HG03354 (cell line): ENCODE data around the gene TTC3.
A peak's percentile ranks its signal among the peaks of the same experiment; 100 is the strongest.
"Not testable (repeated sequence)": the region's sequence is repeated elsewhere in the genome, so short reads cannot be mapped to it uniquely, and the experiment has no call there.

ENCODE experiments used
- ATAC-seq: cut with Tn5 transposase; IDR thresholded peaks from one replicate; pipeline ENCODE4 v1.9.1; 2021; ENCODE audit warnings: mild to moderate bottlenecking; ENCODE audit not compliant: unreplicated experiment, poor library complexity, severe bottlenecking

The TTC3 gene

DNA sequence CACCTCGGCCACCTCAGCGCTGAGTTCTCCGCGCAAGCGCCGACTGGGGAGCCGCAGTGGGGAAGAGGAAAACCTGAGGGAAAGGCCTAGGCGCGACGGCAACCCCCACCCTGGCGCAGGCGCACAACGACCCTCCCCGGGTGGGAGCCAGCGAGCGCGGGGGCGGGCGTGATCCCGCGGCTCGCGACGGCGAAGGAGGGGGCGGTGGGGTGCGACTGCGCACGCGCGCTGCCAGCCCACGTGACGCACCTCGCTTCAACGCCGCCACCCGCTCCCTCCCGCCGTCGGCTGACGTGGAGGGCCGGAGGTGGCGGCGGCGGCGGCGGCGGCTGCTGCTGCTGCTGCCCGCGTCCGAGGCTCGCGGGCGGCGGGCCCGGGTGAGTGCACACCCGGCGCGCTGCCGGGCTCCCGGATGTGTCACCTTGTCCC, at the start of gene TTC3, which contains the start of gene PIGP:
Gene TTC3, plus strand, starts transcription at position 267 of the 429 bp plus-strand sequence. CDS start 14,004 bp downstream, outside the sequence.
Gene PIGP, minus strand, starts transcription at position 84 of the 429 bp plus-strand sequence. CDS start 556 bp downstream, outside the sequence.
- peak; percentile 76 for ATAC-seq

GRCh38 chr21:37026499-37026898, 46.6 kb upstream of the TTC3 start:
- ATAC-seq: no peak

DNA sequence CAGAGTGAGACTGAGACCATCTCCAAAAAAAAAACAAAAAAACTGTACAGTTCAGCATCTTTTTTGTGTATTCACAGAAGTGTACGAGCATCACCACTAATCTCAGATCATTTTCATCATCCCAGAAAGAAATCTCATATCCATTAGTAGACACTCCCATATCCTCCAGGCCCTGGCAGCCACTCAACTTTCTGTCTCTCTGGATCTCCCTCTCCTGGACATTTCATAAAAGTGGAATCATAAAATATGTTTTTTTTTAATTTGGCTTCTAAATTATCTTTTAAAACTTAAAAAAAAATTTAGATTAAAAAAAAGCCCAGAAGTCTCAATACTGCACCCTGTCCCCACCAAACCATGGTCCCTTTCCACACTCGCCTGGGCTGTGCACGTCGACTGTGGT, 44.5 kb upstream of the TTC3 start:
- no peak for ATAC-seq

DNA sequence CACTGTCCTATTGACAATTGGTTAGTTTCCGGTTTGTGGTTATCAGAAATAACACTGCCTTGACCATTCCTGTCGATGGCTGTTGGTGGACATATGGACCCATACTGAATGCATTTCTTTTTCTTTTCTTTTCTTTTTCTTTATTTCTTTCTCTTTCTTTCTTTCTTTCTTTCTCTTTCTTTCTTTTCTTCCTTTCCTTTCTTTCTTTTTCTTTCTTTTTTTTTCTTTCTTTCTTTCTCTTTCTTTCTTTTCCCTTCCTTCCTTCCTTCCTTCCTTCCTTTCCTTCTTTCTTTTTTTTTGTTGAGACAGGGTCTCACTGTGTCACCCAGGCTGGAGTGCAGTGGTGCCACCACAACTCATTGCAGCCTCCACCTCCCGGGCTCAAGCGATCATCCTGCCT, 42.2 kb upstream of the TTC3 start:
- no peak for ATAC-seq

DNA sequence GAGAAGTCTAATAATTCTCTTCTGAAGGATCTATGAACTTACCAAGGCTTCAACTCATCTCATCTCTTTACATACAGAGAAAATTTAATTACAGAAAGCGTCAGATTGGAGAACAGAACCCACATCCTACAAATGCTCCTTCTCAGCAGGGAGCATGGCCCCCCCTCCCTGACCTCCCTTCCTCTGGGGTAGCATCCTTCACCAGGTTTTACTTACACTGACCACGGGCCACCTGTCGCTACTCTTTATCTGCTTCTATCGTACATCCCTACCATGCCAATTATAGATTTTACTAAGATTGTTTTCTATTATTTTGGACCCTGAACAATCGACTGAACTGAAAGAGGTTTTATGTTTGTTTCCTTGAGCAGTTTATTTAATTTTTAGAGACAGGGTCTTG, 40.8 kb upstream of the TTC3 start:
- no peak for ATAC-seq

- ATAC-seq: no peak
Measured at GRCh38 chr21:37032877-37033471, 40.1 kb upstream of the TTC3 start.

- not testable (repeated sequence) for ATAC-seq
Measured at GRCh38 chr21:37034394-37034793, 38.7 kb upstream of the TTC3 start.

DNA sequence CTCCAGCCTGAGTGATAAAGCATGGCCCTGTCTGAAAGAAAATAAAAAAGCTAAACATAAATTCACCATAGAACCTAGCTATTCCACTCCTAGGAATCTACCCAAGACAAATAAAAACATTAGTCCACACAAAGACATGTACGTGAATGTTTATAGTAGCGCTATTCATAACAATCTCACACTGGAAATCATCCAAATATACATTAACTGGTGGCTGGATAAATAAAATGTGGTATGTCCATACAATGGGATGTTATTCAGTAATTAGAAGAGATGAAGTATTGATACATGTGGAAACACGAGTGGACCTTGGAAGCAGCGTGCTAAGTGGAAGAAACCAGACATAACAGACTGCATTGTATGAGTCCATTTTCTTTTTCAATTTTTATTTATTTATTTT, 36.9 kb upstream of the TTC3 start:
- ATAC-seq: no peak

DNA sequence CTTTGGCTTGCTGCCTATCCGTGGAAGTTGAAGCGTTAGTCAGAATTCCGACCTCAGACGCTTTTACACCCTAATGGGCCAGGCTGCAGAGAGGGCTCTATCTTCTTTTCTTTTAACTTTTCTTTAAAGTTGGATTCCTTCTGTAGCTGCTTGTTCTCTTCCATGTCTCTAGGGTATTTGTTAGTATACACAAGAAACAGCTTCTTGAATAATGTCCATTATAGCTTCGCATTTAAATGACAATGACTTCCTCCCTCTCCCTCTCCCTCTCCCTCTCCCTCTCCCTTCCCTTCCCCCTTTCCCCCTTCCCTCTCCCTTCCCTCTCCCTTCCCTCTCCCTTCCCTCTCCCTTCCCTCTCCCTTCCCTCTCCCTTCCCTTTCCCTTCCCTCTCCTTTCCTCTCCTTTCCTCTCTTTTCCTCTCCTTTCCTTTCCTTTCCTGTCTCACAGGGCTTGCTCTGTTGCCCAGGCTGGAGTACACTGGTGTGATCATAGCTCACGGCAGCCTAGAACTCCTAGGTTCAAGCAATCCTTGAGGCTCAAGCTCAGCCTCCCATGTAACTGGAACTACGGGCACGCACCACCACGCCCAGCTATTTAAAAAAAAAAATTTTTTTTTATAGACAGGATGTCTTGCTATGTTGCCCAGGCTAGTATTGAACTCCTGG, 33.5 kb upstream of the TTC3 start:
- ATAC-seq: no peak

DNA sequence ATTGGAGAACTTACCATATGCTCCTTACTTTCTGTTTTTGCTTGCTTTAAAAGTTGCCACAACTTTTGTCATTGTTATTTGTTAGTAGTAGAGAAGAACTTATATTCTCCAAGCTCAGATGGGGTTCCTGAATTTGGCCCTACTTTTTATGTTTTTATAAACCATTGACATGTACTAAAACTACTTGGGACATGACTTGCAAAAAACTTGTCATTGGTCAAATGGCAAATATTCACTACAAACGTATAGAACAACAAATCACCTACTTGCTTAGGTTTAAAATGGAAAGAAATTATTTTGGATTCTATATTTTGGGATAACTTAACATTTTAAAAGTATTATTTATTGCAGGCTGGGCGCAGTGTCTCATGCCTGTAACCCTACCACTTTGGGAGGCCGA, 32.8 kb upstream of the TTC3 start:
- no peak for ATAC-seq

DNA sequence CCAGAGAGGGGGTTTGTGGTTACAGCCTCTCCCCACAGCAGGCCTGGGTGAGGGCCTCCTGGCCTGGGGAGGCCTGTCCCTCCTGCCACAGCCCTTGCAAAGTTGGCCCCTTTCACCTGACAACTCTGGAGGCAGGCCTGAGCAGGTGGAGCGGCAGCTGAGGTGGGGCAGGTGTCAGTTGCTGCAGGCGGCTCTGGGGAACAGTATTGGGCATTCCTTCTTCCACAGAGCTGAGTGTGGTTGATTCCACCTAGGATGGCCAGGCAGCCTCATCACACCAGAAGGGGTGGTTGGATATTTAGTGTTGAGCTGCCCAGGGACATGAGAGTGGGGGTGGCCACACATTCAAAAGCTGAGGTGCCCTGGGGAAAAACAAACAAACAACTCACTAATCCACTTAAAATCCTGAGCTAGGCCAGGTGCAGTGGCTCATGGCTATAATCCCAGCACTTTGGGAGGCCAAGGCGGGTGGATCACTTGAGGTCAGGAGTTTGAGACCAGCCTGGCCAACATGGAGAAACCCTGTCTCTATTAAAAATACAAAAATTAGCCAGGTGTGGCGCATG, 31.3 kb upstream of the TTC3 start:
- no peak for ATAC-seq

GRCh38 chr21:37043818-37044217, 29.2 kb upstream of the TTC3 start:
- no peak for ATAC-seq

DNA sequence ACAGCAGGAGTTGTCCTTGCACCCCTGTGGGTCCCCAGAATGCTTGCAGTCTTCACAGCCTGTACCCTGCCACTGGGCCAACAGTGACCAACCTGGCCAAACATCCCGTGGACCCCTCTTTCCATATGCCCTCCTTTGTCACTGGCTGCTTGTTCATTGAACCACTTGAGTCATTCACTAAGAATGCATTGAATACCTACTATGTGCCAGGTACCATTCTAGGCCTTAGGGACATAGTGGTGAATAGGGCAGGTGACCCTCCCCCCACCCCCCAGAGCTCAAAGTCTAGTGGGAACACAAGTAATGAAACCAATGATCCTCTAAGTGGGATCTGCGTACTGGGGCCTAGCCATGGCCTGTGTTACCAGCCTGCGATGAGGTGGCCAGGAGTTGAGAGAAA, 28.4 kb upstream of the TTC3 start:
- ATAC-seq: no peak

- ATAC-seq: no peak
Measured at GRCh38 chr21:37045149-37045548, 27.9 kb upstream of the TTC3 start.

DNA sequence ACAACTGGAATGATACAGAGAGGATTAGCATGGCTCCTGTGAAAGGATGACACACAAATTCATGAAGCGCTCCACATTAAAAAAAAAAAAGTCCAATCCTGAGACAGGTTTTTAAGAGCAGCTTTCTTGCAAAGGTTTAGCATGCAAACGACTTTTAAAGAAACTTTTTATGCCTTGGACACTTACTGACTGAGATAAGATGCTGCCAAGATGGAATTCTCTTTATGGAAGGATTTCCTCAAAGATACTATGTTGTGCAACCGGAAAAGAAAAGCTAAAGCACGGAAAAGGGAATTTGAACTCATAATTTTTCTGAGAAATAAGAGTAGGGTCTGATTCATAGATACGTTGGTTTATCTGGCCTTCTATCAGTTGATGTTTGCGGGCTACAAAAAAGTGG, 27.5 kb upstream of the TTC3 start:
- ATAC-seq: no peak

DNA sequence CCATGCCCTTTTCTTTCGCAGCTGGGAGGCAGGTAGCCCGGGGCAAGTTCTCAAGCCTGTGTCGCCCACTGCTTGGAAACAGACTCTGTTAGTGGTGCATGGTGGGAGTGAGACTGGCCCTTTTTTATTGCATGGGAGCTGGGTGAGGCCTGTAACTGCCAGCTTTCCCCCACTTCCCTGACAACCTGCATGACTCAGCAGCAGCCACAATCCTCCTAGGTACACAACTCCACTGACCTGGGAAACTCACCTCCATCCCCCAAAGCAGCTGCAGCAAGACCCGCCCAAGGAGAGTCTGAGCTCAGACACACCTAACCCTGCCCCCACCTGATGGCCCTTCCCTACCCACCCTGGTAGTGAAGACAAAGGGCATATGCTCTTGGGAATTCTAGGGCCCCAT, 26.0 kb upstream of the TTC3 start:
- no peak for ATAC-seq

DNA sequence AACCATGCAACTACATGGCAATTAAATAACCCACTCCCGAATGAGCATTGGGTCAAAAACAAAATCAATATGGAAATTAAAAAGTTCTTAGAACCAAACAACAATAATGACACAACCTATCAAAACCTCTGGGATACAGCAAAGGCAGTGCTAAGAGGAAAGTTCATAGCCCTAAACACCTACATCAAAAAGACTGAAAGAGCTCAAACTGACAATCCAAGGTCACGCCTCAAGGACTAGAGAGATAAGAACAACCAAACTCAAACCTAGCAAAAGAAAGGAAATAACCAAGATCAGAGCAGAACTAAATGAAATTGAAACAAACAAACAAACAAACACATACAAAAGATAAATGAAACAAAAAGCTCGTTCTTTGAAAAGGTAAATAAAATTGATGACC, 23.3 kb upstream of the TTC3 start:
- not testable (repeated sequence) for ATAC-seq

- no peak for ATAC-seq
Measured at GRCh38 chr21:37055271-37055855, 17.7 kb upstream of the TTC3 start.

DNA sequence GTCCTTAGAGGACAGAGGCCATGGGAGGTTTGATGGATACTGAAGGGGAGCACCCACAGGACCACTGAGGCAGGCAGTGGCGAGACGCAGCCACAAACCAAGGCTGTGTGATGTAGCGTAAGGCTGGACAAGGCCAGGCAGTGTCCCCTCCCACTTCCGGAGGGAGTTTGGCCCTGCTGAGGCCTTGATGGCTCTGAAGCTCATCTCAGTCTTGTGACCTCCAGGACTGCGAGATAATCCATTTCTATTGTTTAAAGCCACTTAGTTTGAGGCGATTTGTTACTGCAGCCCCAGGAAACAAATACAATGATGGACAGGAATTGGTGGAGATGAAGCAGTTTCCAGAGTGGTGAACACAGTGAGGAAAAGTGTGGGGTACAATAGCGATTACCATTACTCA, 15.4 kb upstream of the TTC3 start:
- no peak for ATAC-seq

DNA sequence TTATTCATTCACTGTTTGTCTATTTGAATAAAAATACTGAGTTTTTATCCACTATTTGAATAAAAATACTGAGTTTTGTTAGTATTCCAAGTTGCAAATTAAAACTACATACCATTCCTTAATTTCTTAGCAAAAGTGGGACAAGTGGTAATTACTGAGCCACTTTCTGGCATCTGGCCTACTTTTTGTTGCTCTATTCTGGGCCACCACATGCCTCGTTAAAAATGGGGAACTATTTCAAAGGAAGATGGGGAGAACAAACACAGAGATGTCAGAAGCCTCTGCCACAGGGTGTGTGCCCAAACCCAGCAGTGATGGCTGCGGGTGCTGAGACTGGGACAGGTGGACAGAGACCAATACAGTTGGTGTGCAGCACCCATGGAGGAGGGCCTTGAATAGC, 14.8 kb upstream of the TTC3 start:
- no peak for ATAC-seq

GRCh38 chr21:37059181-37059580, 13.9 kb upstream of the TTC3 start:
- no peak for ATAC-seq
